MCF 10A (cell line): ENCODE measurements around the gene GNG2. TPM values are rescaled to one million over a fixed set of nuclear protein-coding genes. Genes with fewer than 3 reads are reported as not detected.

Experiments used
- BruUV-seq: library from RNA; stranded (reverse); fragments of 400-500 nt; replicated peaks from 2 replicates; lab custom pipeline; 2021; lab: Mats Ljungman, UMichigan
- CTCF ChIA-PET: fragments of 300-600 bp; sonication (Branson Sonifier 250); formaldehyde crosslinking; extraction: SDS; loops from one replicate; lab custom pipeline; 2021; ENCODE audit warnings: antibody characterized with exemption, inconsistent platforms; lab: Yijun Ruan, JAX
- POLR2A ChIA-PET: fragments of 300-600, 350-650 bp; sonication (Branson Sonifier 250); formaldehyde crosslinking; extraction: SDS; loops from one replicate; lab custom pipeline; 2020; ENCODE audit warnings: antibody characterized with exemption, inconsistent platforms; lab: Yijun Ruan, JAX
- DNase-seq: peaks from one replicate; pipeline ENCODE4 v3.0.0-alpha.2; 2018; ENCODE audit not compliant: unreplicated experiment
- H3K27ac Mint-ChIP-seq: one replicate; pipeline ENCODE4 v1.8.0; 2022; ENCODE audit warnings: mild to moderate bottlenecking, low read depth, mixed read lengths; ENCODE audit not compliant: unreplicated experiment
- H3K27me3 Mint-ChIP-seq: one replicate; pipeline ENCODE4 v1.8.0; 2022; ENCODE audit warnings: mixed read lengths; ENCODE audit not compliant: insufficient read depth, unreplicated experiment
- H3K36me3 Mint-ChIP-seq: one replicate; pipeline ENCODE4 v1.8.0; 2022; ENCODE audit warnings: mild to moderate bottlenecking, moderate library complexity, mixed read lengths; ENCODE audit not compliant: insufficient read depth, unreplicated experiment
- H3K4me1 Mint-ChIP-seq: one replicate; pipeline ENCODE4 v1.8.0; 2022; ENCODE audit warnings: mixed read lengths; ENCODE audit not compliant: insufficient read depth, unreplicated experiment
- H3K4me3 Mint-ChIP-seq: one replicate; pipeline ENCODE4 v1.8.0; 2022; ENCODE audit warnings: mild to moderate bottlenecking, moderate library complexity, mixed read lengths; ENCODE audit not compliant: unreplicated experiment
- H3K9me3 Mint-ChIP-seq: one replicate; pipeline ENCODE4 v1.8.0; 2022; ENCODE audit warnings: mixed read lengths; ENCODE audit not compliant: unreplicated experiment
- intact Hi-C: fragments of 100-400 bp; cut with micrococcal nuclease; formaldehyde crosslinking; loops from 2 replicates; pipeline ENCODE4 v1.14.1; 2022
- total RNA-seq: library from RNA; stranded (reverse); gene quantifications from 2 replicates; pipeline ENCODE4 v1.2.3, GENCODE V29; 2022
- TF ChIP-seq, protein P1 (sequence below): fragments of 200-600 bp; IDR thresholded peaks from one replicate; pipeline ENCODE4 v1.8.0; 2022; ENCODE audit warnings: antibody characterized with exemption, mild to moderate bottlenecking; ENCODE audit not compliant: unreplicated experiment

GNG2 gene
- total RNA-seq, 1 experiment from 2014 or later: 0.28 TPM

- no peaks in the 10 kb centered on the region for H3K27me3 Mint-ChIP-seq
- H3K4me1 Mint-ChIP-seq: peaks cover 2% of the 10 kb centered on the region
- POLR2A ChIA-PET: no interaction called here
- TF ChIP-seq, protein P1, sequence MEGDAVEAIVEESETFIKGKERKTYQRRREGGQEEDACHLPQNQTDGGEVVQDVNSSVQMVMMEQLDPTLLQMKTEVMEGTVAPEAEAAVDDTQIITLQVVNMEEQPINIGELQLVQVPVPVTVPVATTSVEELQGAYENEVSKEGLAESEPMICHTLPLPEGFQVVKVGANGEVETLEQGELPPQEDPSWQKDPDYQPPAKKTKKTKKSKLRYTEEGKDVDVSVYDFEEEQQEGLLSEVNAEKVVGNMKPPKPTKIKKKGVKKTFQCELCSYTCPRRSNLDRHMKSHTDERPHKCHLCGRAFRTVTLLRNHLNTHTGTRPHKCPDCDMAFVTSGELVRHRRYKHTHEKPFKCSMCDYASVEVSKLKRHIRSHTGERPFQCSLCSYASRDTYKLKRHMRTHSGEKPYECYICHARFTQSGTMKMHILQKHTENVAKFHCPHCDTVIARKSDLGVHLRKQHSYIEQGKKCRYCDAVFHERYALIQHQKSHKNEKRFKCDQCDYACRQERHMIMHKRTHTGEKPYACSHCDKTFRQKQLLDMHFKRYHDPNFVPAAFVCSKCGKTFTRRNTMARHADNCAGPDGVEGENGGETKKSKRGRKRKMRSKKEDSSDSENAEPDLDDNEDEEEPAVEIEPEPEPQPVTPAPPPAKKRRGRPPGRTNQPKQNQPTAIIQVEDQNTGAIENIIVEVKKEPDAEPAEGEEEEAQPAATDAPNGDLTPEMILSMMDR: no peak
- H3K27ac Mint-ChIP-seq: no peak overlapping the region
- H3K36me3 Mint-ChIP-seq: peaks cover 75% of the 10 kb centered on the region
- intact Hi-C loops: no loop called here
- no TSS peak for BruUV-seq
- no peaks in the 10 kb centered on the region for H3K9me3 Mint-ChIP-seq
- CTCF ChIA-PET: no interaction called here
- H3K4me3 Mint-ChIP-seq: no peak overlapping the region
- DNase-seq: no peak
Measured at GRCh38 chr14:52008136-52008535, 147.7 kb downstream of the GNG2 start.

DNA sequence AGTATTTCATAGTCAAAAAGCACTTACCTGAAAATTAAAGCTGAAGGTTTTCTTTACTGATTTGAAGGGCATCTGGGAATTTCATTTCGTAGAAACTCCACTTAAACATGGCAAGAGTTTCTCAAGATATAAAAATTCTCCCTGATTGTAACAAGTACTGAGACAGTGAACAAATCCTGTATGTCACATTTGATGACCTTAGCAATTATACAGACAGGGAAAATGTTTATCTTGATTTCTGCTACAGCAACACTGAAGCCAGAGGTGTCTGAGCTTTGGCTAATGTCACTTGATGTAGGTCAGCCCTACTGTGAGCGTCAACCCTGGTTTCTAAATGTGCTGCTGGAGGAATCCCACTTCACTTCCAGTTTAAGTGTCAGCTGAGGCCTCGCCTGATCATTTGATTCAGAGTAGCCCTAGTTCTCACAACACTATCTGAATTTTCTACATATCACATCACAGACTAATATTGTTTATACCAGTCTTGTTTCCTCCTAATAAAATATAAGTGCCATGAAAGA is 149.8 kb downstream of the GNG2 start:
- Mint-ChIP-seq H3K9me3 (no peaks in the 10 kb centered on the region), H3K36me3 (peaks cover 56% of the 10 kb centered on the region), H3K4me1 (no peaks in the 10 kb centered on the region), H3K27me3 (no peaks in the 10 kb centered on the region), H3K4me3 (no peak overlapping the region), H3K27ac (no peak overlapping the region)
- CTCF ChIA-PET: interaction anchor here (0.5 to 1.6 kb wide), 3 partner anchors 11 to 726 kb away, joined by 3 to 8 read pairs (median 3); no protein-coding TSS in a partner anchor
- no peak for DNase-seq
- TF ChIP-seq, protein P1: no peak
- intact Hi-C loops: no loop called here
- BruUV-seq: no TSS peak
- POLR2A ChIA-PET: no interaction called here

DNA sequence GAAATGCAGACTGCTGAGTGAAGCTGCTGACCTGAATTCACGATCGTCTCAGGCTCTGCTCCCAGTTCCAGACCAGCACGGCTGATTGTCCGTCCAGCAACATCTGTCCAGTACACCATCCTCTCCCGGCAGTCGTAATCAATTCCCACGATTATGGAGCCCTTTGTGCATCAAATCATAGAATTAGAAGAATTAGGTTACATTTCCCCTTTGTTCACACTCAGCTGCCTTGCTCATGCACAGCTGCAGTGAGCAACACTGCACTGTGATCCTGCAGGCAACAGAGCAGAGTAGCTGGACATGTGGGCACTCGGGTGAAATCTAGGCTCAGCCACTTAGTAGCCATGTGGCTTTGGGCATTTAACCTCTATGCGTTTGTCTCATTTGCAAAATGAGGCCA is 151.1 kb downstream of the GNG2 start:
- TF ChIP-seq, protein P1: no peak
- Mint-ChIP-seq H3K27ac (no peak overlapping the region), H3K4me3 (no peak overlapping the region), H3K4me1 (no peaks in the 10 kb centered on the region), H3K27me3 (no peaks in the 10 kb centered on the region), H3K36me3 (peaks cover 48% of the 10 kb centered on the region), H3K9me3 (no peaks in the 10 kb centered on the region)
- ChIA-PET POLR2A (interaction anchor here (0.9 kb wide), 1 partner anchor 13 kb away, joined by 3 read pairs; no protein-coding TSS in a partner anchor), CTCF (interaction anchor here (0.9 to 1.1 kb wide), 2 partner anchors 9 to 33 kb away, joined by 3 to 6 read pairs; no protein-coding TSS in a partner anchor)
- no TSS peak for BruUV-seq
- no peak for DNase-seq
- intact Hi-C loops: no loop called here

GRCh38 chr14:52012635-52013034 is 152.2 kb downstream of the GNG2 start:
- CTCF ChIA-PET: no interaction called here
- Mint-ChIP-seq H3K4me3 (no peak overlapping the region), H3K27ac (no peak overlapping the region), H3K27me3 (no peaks in the 10 kb centered on the region), H3K4me1 (no peaks in the 10 kb centered on the region), H3K9me3 (no peaks in the 10 kb centered on the region), H3K36me3 (peaks cover 43% of the 10 kb centered on the region)
- DNase-seq: peak; percentile 39
- BruUV-seq: no TSS peak
- TF ChIP-seq, protein P1: no peak
- intact Hi-C loops: no loop called here
- POLR2A ChIA-PET: interaction anchor here (0.5 to 1.1 kb wide), 3 partner anchors 11 to 253 kb away, joined by 3 read pairs; no protein-coding TSS in a partner anchor
